HG02623 (cell line): ENCODE measurements around the gene FLOT1.

ENCODE experiments used
- ATAC-seq: cut with Tn5 transposase; IDR thresholded peaks from one replicate; pipeline ENCODE4 v1.9.1; 2021; ENCODE audit warnings: moderate library complexity; ENCODE audit not compliant: unreplicated experiment

The FLOT1 gene

DNA sequence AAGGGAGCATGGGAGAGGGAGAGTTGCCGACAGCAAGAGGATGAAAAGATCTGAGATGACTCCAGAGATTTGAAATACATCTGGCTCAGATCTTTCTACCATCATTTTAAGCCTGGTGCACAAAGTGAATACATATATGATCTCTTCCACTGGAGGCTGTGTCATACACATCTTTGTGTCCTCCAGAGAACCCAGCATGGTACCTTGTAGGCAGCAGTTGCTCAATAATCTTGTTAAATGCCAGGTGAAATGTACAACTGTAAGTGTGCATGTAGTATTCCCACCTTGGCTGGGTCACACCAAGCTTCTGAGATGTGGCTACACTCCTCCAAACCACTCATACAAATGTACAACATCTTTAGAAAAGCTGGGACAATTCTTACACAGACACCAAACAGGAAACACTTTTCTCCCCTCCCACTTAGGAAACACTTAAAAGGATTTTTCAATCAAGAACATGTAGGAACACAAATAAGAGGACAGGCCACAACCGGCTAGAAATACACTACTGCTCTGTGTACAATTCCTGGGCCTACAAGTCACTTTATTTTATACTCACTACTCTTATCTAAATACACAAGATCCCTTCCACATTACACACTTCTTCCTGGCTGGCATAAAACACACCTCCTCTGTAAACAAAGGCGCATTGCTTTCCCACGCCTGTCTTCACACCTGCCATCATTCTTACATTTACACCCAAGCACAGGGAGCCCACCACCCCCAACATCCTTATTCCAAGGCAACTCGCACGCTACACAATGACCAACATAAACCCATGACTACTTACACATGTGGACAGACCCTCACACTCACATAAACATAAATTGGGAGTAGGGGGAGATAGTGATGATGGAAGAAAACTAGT lies 5.6 kb upstream of the FLOT1 start:
- ATAC-seq, result no peak

DNA sequence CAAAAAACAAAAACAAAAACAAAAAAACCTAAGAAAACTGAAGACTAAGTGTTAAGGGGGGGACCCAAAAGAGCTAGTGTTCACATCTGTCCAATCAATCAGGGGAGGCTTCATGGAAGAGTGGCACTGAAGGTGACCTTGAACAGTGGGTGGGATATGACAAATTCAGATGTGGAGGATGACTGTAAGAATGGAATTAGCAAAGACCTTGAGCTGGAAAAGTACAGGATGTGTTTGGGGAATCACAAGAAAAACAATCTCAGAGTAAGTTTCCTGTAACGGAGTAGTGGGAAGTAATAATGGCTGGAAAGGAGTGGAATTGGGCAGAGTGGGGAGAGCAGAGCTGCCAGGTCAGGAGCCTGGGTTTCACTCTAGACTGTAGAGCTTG lies 4.8 kb upstream of the FLOT1 start:
- ATAC-seq, result no peak

DNA sequence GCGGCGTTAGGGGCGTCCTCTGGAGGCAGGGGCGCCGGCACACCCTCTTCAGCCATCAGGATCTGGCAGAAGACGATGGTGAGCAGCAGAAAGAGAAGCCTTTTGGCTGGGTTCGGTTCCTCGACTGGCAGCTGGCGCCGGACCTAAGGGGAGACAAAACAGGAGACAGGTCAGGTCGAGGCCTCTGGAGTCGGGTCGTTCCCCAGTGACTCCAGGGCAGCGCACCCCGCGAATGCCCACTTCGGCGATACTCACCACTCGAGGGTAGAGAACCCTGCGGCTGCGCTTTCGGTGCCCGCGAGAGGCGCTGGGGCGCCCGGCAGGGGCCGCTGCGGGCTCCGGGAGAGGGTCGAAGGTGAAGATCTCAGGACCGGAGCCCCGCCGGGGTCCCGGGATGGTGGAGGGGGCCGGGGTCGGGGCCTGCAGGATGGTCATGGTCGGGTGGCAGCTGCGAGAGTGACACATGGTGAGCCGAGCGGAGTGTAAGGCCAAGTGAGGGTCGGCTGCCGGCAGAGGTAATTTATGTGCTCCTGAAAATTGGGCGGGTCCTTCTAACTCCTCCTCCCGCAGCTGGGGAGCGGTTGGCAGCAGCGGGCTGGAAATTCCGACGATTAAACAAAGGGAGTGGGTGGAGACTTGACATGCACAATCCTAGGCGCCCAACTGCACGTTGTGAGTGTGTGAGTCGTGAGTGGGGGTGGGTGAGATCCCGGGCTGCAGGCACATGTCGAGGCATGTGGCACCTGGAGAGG lies 1.7 kb upstream of the FLOT1 start, which contains the start of gene IER3:
TSS of gene IER3 (minus strand) at position 494 of the 752 bp plus-strand sequence. CDS start at position 465, 29 bp downstream.
- ATAC-seq, result no peak

DNA sequence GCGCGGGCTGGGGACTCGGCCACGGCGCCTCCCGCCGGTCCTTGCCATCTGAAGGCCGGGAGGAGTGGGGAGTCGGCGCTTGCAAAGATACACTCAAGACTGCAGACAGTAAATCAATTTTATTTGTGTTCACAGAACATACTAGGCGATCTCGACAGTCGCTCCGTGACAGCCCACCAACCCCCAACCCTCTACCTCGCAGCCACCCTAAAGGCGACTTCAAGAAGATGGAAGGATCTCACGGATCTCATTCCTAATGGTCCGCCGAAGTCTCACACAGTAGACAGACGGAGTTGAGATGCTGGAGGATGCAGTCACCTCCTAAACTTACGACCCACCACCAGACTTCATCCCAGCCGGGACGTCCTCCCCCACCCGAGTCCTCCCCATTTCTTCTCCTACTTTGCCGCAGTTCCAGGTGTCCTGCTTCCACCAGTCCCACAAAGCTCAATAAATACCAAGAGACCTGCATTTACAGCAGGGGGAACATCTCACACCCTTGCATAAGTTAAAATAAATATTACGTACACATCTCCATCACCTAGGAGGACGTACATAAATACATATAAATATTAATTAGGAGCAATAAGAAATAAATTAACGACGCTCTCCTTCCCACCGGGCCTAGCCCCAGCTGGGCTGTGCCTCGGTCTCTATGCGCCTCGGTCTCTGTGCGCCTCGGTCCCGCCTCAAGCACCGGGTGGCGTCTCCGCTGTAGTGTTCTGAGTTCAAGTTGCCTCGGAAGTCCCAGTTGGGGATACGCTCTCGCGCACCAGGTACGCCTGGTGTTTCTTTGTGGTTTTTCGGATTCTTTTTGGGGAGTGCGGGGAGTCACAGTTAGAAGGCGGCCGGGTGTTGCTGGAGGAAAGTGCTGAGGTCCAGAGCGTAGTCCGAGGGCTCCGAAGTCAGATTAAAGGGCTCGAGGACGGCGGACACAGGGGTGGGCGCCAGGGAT lies 889 bp upstream of the FLOT1 start:
- peak; percentile 17 for ATAC-seq

DNA sequence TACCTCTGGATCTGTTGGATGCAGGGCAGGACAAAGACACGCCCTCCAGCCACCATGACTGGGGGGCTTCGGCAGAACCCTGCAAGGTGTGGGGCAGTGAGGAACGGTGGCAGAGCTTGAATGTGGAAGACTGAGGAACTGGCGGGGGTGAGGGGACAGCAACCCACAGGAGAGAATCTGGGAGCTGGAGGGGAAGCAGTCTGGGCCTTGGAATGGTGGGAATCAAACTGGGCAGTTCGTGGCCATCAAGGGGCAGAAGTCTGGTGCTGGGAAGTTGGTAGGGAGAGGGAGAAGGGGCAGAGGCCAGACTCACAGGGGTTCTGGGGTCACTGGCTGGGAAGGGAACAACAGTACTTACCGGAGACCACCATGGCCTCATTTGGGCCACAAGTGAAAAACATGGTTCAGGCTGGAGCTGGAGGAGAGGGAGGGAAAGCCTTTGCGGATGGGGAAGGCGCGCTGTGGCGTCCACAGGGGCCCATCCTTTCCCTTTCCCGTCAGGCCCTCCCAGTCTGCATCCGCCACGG lies 635 bp downstream of the FLOT1 start:
- ATAC-seq, result no peak

DNA sequence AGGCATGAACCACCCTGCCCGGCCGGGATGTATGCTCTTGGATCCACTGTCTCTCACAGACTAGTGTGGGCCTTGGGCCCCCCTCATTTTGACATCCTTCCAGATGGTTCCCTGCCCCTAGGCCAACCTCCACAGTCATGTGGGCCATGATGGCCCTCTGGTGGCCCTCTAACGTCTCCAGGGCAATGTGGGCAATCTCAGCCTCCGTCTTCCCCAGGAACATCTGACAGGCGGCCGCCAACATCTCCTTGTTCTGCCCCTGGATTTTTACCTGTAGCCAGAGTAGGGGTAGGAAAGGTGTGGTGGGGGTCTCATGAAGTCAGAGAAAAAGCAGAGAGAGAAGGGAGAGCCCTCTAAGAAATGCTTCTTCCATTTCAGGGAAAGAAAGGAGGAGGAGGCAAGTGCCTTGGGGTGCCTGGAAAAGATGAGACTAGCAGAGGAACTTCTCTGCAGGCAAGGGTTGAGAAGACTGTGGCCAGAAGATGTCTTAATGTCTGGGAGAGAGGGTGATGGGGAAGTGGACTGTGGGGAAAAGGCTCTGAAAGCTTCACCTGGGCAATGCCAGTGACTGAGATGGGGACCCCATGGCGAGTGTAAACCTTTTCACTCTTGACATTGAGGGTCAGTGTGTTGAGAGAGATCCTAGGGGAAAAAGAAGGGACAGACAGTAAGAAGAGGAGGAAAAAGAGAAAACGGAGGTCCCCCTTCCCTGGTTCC lies 1.3 kb downstream of the FLOT1 start:
- no peak for ATAC-seq

DNA sequence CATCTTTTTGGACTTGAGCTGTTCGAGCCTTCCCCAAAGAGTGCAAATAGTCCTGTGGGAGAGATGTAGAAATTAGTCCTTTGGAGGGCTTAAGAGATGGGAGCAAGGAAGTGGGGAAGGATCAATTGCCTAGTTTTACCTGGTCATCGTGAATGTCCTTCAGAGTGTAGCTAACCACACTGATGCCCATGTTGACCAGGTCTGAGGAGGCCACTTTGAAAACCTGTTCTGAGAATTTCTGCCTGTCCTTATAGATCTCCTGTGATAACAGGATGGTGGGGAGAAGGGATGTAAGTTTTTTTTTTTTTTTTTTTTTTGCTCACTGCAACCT lies 2.0 kb downstream of the FLOT1 start:
- no peak for ATAC-seq

DNA sequence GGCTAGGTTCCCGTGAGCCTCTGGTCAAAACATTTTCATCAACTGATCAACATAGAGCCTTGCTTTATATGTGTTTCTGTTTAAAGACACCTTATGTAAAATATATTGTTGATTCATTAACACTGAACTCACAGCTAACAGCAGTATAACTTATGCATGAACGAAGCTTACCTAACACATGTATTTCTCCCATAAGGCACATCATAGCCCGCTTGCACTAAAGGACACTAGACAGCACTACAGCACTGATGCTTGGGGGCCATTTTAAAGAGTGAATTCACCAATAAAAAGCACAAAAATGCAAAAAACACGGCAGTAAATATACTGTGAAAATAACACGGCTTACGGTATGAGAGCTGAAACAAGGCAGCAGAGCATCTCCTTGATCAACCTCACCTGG lies 4.0 kb downstream of the FLOT1 start:
- no peak for ATAC-seq

DNA sequence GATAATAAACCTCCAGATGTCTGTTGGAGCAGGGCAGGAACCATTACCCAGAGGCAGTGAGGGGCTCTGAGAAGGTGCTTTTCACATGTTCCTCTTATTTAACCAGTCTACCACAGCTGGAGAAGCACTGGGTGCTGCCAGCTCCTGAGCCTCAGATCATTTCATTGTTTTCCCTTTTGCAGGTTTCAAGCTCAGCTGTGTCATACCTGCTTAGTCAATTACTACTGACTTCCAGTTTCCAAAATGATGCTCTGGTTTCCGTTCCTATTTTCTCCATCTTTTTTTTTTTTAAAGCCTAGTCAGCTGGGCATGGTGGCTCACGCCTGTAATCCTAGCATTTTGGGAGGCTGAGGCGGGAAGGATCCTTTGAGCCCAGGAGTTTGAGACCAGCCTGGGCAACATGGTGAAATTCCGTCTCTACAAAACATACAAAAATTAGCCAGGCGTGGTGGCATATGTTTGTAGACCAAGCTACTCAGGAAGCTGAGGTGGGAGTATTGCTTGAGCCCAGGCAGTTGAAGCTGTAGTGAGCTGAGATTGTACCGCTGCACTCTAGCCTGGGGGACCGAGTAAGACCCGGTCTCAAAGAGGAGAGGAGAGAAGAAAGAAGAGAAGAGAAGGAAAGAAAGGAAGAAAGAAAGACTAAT lies 6.7 kb downstream of the FLOT1 start:
- ATAC-seq, result no peak

DNA sequence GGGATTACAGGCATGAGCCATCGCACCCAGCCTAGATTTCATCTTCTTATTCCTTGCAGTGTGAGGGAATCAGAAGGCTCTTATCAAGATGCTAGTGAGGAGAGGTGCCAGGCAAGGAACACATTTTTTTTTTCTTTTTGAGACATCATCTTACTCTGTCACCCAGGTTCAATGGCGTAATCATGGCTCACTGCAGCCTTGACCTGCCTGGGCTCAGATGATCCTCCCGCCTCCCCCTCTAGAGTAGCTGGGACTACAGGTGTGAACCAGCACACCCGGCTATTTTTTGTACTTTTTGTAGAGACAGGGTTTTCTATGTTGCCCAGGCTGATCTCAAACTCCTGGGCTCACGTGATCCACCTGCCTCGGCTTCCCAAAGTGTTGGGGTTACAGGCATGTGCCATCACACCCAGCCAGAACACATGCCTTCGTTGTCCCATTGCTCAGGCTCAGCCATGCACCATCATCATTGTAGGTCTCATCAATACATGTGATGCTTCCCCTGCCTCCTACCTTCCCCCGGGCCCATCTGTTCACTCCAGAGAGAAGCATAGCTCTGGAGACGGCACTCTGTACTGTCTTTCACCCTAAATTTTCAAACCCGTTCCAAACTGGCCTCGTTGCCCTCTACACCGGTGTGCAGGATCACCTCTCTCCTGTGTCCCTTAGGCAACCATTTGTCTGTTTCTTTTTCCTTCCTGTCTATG lies 10.1 kb downstream of the FLOT1 start:
- no peak for ATAC-seq

DNA sequence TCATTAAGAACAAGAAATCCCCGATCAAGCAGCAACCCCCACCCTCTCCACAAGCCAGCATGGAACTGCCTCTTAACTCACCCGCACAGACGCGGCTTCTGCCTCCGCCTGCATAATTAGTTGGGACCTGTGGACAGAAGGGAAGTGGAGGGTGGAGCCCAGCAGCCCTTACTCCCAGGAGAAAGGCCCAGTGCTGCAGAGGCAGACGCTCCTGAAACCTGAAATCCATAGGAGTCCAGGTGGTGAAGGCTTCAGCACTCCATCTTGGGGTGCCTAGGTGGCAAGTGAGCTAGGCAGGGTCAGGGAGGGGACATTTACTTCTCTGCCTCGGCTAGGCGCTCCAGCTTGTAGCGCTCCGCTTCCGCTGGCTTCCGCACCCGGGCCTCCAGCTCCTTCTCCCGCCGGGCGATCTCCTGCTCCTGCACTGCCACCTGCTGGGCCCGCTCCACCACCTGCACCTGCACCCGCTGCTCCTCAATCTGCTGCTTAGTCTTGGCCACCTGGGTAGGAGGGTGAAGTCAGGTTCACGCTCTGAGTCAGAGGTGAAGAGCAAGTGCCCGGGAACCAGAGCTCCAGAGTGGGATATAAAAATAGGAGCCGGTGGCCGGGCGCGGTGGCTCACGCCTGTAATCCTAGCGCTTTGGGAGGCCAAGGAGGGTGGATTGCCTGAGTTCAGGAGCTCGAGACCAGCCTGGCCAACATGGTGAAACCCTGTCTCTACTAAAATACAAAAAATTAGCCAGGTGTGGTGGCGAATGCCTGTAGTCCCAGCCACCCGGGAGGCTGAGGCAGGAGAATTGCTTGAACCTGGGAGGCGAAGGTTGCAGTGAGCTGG lies 11.7 kb downstream of the FLOT1 start:
- no peak for ATAC-seq

DNA sequence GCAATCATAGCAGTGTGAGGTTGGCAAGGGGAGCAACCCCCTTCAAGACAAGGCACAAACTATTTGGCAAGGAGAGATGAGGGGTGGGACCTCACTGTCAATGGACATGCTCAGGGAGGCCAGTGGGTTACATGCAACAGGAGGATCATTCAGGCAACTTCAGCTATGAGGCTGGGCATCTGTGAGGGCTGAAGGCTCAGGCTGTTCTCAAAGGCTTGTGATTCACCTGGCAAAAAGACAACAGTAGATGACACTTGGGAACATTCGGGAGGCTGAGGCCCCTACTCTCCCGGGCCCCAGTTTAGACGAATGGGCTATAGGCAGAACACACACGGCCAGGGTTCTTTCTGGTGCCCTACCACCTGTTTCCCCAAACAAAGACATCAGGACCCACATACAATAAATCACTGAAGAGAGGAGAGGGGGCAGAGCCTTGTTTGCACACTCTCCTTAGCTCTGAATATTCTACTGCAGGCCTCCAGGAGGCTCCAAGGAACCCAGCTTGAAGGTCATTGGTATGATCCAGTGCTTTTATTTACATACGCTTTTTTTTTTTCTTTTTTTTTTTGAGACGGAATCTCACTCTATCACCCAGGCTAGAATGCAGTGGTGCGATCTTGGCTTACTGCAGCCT lies 14.4 kb downstream of the FLOT1 start:
- ATAC-seq, result no peak

DNA sequence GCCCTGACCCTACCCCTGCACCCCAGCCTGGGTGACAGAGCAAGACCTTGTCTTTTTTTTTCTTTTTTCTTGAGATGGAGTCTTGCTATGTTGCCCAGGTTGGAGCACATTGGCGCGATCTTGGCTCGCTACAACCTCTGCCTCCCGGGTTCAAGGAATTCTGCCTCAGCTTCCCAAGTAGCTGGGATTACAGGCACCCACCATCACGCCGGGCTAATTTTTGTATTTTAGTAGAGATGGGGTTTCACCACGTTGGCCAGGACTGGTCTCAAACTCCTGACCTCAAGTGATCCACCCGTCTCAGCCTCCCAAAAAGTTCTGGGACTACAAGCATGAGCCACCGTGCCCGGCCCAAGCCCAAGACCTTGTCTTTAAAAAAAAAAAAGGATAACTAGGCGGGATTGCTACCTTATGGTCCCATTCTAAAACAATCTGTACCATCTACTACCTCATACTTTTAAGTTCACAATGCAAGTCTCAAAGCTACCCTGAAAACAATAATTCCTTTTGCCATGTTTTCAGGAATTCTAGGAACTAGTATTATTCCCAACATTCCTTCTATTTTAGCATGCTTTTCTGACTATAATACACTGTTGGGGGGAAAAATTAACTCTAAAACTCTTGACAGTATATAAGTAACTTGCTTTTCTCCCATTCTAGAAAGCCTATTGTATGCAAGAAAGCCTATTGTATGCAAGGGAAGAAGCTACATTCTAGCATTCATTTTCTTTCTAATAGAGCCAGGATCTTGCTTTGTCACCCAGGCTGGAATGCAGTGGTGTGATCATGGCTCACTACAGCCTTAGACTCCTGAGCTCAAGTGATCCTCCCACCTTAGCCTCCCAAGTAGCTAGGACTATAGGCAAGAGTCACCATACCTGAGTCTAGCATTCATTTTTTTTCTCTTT lies 15.7 kb downstream of the FLOT1 start:
- no peak for ATAC-seq

DNA sequence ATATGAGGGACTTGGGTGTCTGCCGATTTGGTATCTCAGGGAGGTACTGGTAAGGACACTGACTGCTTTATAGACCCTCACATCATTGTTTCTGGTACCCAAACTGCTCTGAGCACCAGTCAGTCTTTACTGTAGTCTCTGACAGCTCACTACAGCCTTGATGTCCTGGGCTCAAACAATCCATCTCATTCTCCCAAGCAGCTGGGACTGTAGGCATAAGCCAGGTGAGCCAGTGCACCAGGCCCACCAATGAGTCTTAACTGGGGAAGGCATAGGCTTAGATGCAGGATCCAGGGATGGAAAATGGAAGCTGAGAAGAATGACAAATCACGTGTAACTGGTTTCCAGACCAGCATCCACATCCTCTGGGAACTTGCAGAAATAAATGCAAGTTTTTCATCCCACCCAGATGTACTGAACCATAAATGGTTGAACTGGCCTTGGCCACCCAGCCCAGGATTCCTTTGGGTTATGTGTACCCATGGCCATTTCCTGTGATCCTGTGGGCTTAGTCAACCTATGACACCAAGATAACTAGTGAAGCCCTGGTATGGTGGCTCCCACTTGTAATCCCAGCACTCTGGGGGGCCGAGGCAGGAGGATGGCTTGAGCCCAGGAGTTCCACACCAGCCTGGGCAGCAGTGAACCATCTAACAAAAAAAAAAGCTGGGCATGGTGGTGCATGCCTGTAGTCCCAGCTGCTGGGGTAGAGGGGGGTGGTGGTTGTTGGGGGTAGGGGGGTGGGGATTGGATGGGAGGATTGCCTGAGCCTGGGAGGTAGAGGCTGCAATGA lies 16.6 kb downstream of the FLOT1 start:
- no peak for ATAC-seq

DNA sequence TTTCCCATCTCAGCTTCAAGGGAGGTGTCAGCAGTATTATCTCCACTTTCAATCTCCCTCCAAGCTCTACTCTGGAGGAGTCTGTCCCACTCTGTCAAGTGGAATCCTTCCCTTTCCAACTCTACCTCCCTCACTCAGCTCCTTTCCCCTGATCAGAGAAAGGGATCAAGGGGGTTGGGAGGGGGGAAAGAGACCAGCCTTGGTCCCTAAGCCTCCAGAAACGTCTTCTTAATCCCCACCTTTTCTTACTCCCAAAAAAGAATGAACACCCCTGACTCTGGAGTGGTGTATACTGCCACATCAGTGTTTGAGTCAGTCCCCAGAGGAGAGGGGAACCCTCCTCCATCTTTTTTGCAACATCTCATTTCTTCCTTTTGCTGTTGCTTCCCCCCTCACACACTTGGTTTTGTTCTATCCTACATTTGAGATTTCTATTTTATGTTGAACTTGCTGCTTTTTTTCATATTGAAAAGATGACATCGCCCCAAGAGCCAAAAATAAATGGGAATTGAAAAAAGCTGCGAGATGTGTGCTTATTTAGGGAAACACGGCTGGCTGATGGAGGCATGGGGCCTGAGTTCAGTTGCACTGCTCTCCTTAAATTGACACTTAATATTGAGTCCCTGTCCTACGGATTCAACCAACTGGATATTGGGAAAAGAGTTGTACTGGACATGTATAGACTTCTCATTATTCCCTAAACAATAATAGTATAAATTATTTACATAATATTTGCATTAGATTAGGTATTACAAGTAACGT lies 17.4 kb downstream of the FLOT1 start:
- ATAC-seq, result no peak
